ENCODE data around the gene TRIM24. TPM values are rescaled to one million over a fixed set of nuclear protein-coding genes. Genes with fewer than 3 reads are reported as not detected.

TRIM24 gene
- total and polyA plus RNA-seq, 12 donors, result 7.7 to 26.2 (median 18.9) TPM

GRCh38 chr7:138616085-138616484, 156.0 kb downstream of the TRIM24 start:
- Histone ChIP-seq H3K4me1 (no peaks in the 10 kb centered on the region), H3K36me3 (no peaks in the 10 kb centered on the region), H3K4me3 (no peak overlapping the region), H3K9me3 (no peaks in the 10 kb centered on the region), H3K27me3 (no peaks in the 10 kb centered on the region), H3K27ac (no peak overlapping the region)
- intact Hi-C loops (cut with DNase I), result no loop called here
- no peak for ATAC-seq
- 95 to 97% methylated on average over 6 of the region's 6 CpGs for WGBS, 2 donors
- no peak for TF ChIP-seq CTCF (IDR thresholded peaks at IDR 0.05)
- no peak for DNase-seq

- intact Hi-C loops (cut with DNase I), result no loop called here
- 89 to 93% methylated on average over 10 of the region's 10 CpGs for WGBS, 2 donors
Observed at GRCh38 chr7:138618506-138618905, 158.4 kb downstream of the TRIM24 start.

GRCh38 chr7:138618933-138619332, 158.9 kb downstream of the TRIM24 start:
- TF ChIP-seq CTCF (IDR thresholded peaks at IDR 0.05), result no peak
- ATAC-seq (no peak), DNase-seq (no peak)
- intact Hi-C loops (cut with DNase I), result no loop called here
- Histone ChIP-seq H3K36me3 (no peaks in the 10 kb centered on the region), H3K4me3 (no peak overlapping the region), H3K27me3 (no peaks in the 10 kb centered on the region), H3K4me1 (no peaks in the 10 kb centered on the region), H3K27ac (no peak overlapping the region), H3K9me3 (no peaks in the 10 kb centered on the region)

More at GRCh38 chr7:138618506-138618905, 158.4 kb downstream of the TRIM24 start:
- Histone ChIP-seq H3K4me3 (no peak overlapping the region), H3K27ac (no peak overlapping the region), H3K4me1 (no peaks in the 10 kb centered on the region), H3K9me3 (no peaks in the 10 kb centered on the region), H3K36me3 (no peaks in the 10 kb centered on the region), H3K27me3 (no peaks in the 10 kb centered on the region)
- DNase-seq (no peak), ATAC-seq (no peak)
- no peak for TF ChIP-seq CTCF (IDR thresholded peaks at IDR 0.05)

- peaks cover 0 to 3% (median 0%) of the 10 kb centered on the region in 7 donors for H3K27me3 ChIP-seq
- no peak overlapping the region for H3K4me3 ChIP-seq
- TF ChIP-seq CTCF (IDR thresholded peaks at IDR 0.05), result no peak
- intact Hi-C loops (cut with DNase I), result no loop called here
- H3K4me1 ChIP-seq, result peaks cover 0 to 7% (median 0%) of the 10 kb centered on the region in 9 donors
- no peaks in the 10 kb centered on the region for H3K36me3 ChIP-seq
- DNase-seq (no peak), ATAC-seq (no peak)
- 96 to 98% methylated on average over 1 of the region's 1 CpG for whole genome bisulfite sequencing, 2 donors
- H3K9me3 ChIP-seq, result no peaks in the 10 kb centered on the region
- no peak overlapping the region for H3K27ac ChIP-seq
Observed at GRCh38 chr7:138622841-138623240, 162.8 kb downstream of the TRIM24 start.

Measured in heart right ventricle (tissue), 16 donors.